ENCODE results near the gene DCAF8. TPM values are rescaled to one million over a fixed set of nuclear protein-coding genes. Genes with fewer than 3 reads are reported as not detected.

DCAF8 gene
- total and polyA plus RNA-seq, 12 donors: 64.3 to 162 (median 132) TPM

DNA sequence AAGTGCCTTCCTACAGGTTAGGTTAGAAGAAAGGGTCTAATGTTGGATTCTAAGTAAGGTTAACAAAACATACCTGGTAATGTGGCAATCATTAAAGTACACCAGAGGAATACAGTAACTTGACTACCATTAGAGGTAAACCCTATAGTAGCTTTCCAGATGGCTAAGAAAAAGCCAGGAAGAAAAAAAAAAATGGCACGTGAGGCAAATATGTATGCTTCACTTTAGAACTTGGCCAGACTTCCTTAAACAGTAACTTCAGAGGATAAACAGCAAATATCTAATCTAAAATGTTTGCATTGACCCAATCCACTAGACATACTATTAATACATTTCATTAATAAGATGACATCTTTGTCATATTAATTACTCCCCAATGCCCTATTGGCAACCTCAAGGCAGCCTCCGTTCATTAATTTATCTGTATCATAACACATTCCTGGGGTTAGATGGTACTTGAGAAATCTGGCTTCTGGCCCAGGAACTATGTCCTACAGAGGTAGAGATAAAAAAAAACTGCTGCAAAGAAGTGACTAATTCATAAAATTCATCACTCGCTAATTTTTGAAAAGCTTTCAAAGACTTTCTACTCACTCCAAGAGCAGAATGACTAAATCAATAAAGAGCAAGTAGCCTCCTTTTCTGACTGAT, 5.8 kb downstream of the DCAF8 start:
- H3K36me3 ChIP-seq (replicated peaks in 1 of 2): no peaks in the 10 kb centered on the region
- H3K27ac ChIP-seq: peak overlapping the region in 1 of 5 donors; percentile 9
- no peak overlapping the region for H3K4me3 ChIP-seq
- intact Hi-C loops (cut with DNase I): loop anchor here (5.0 to 10.0 kb wide), 3 partner anchors 49 to 152 kb away; partner anchors contain the start of genes CASQ1 (in 1 of the 2) and PEA15 (in 1 of the 2)
- DNase-seq: peak in 4 of 7 donors; percentile 47 to 68 (median 56)
- peaks cover 15 to 52% of the 10 kb centered on the region in 2 donors for H3K4me1 ChIP-seq (replicated peaks in 1 of 2)
- 23 to 30% (median 25%) methylated on average over 3 of the region's 3 CpGs for WGBS, 4 donors
- no peaks in the 10 kb centered on the region for H3K9me3 ChIP-seq (replicated peaks in 1 of 3)
- TF ChIP-seq CTCF (IDR thresholded peaks at IDR 0.05): no peak
- TF ChIP-seq POLR2A (IDR thresholded peaks at IDR 0.05): no peak
- H3K27me3 ChIP-seq: no peaks in the 10 kb centered on the region

- no peak overlapping the region for H3K27ac ChIP-seq
- WGBS, 4 donors: 83 to 90% (median 88%) methylated on average over 4 of the region's 4 CpGs
- intact Hi-C loops (cut with DNase I): loop anchor here (5.0 to 10.0 kb wide), 3 partner anchors 49 to 151 kb away; partner anchors contain the start of genes CASQ1 (in 1 of the 2) and PEA15 (in 1 of the 2)
- no peaks in the 10 kb centered on the region for H3K9me3 ChIP-seq (replicated peaks in 1 of 3)
- no peaks in the 10 kb centered on the region for H3K27me3 ChIP-seq
- no peaks in the 10 kb centered on the region for H3K36me3 ChIP-seq (replicated peaks in 1 of 2)
- peaks cover 10 to 46% of the 10 kb centered on the region in 2 donors for H3K4me1 ChIP-seq (replicated peaks in 1 of 2)
- no peak overlapping the region for H3K4me3 ChIP-seq
- TF ChIP-seq POLR2A (IDR thresholded peaks at IDR 0.05): no peak
- no peak for DNase-seq
Observed at GRCh38 chr1:160255781-160256300, 6.5 kb downstream of the DCAF8 start.

- Histone ChIP-seq H3K27ac (peak overlapping the region in 1 of 5 donors; percentile 22), H3K27me3 (no peaks in the 10 kb centered on the region), H3K36me3 (replicated peaks in 1 of 2) (peaks cover 0 to 3% of the 10 kb centered on the region in 2 donors), H3K4me3 (no peak overlapping the region), H3K4me1 (replicated peaks in 1 of 2) (peaks cover 0 to 19% of the 10 kb centered on the region in 2 donors), H3K9me3 (replicated peaks in 1 of 3) (no peaks in the 10 kb centered on the region)
- TF ChIP-seq POLR2A (IDR thresholded peaks at IDR 0.05) (no peak), CTCF (IDR thresholded peaks at IDR 0.05) (peak; percentile 55 to 87 (median 84))
- WGBS, 4 donors: 65 to 75% (median 70%) methylated on average over 5 of the region's 5 CpGs
- DNase-seq: peak; percentile 72 to 90 (median 80)
- intact Hi-C loops (cut with DNase I): loop anchor here (10.0 kb wide), 2 partner anchors 57 to 147 kb away; partner anchors contain the start of gene CASQ1 (in 1 of the 2)
Observed at GRCh38 chr1:160251687-160252526, 10.4 kb downstream of the DCAF8 start.

GRCh38 chr1:160251011-160251410, 11.3 kb downstream of the DCAF8 start:
- no peak overlapping the region for H3K27ac ChIP-seq
- no peak overlapping the region for H3K4me3 ChIP-seq
- H3K9me3 ChIP-seq (replicated peaks in 1 of 3): no peaks in the 10 kb centered on the region
- intact Hi-C loops (cut with DNase I): loop anchor here (10.0 kb wide), 2 partner anchors 56 to 146 kb away; partner anchors contain the start of gene CASQ1 (in 1 of the 2)
- TF ChIP-seq CTCF (IDR thresholded peaks at IDR 0.05) (no peak), POLR2A (IDR thresholded peaks at IDR 0.05) (no peak)
- peaks cover 0 to 3% of the 10 kb centered on the region in 2 donors for H3K36me3 ChIP-seq (replicated peaks in 1 of 2)
- H3K27me3 ChIP-seq: no peaks in the 10 kb centered on the region
- H3K4me1 ChIP-seq (replicated peaks in 1 of 2): peaks cover 0 to 14% of the 10 kb centered on the region in 2 donors
- DNase-seq: no peak
